OCI-LY3 (cell line): ENCODE data around the gene MRPS23.

Experiments used
- CTCF ChIP-seq: fragments of 200-600, 300-600 bp; sonication (generic); IDR thresholded peaks from 2 replicates; pipeline ENCODE4 v1.5.1; 2014; ENCODE audit warnings: antibody characterized with exemption, low read length, low read depth
- EZH2phosphoT487 ChIP-seq: fragments of 200-600 bp; shearing (Covaris generic); IDR thresholded peaks from 2 replicates; pipeline ENCODE4 v1.6.1; 2018; ENCODE audit warnings: antibody characterized with exemption, mixed run types, low read depth

GRCh38 chr17:57794841-57795240, 55.0 kb downstream of the MRPS23 start:
- TF ChIP-seq CTCF (no peak), EZH2phosphoT487 (no peak)
